ENCODE results near the gene TYMP. TPM values are rescaled to one million over a fixed set of nuclear protein-coding genes. Genes with fewer than 3 reads are reported as not detected.

Gene TYMP
- total RNA-seq, 1 donor from 2014 or later, result 56.6 TPM

DNA sequence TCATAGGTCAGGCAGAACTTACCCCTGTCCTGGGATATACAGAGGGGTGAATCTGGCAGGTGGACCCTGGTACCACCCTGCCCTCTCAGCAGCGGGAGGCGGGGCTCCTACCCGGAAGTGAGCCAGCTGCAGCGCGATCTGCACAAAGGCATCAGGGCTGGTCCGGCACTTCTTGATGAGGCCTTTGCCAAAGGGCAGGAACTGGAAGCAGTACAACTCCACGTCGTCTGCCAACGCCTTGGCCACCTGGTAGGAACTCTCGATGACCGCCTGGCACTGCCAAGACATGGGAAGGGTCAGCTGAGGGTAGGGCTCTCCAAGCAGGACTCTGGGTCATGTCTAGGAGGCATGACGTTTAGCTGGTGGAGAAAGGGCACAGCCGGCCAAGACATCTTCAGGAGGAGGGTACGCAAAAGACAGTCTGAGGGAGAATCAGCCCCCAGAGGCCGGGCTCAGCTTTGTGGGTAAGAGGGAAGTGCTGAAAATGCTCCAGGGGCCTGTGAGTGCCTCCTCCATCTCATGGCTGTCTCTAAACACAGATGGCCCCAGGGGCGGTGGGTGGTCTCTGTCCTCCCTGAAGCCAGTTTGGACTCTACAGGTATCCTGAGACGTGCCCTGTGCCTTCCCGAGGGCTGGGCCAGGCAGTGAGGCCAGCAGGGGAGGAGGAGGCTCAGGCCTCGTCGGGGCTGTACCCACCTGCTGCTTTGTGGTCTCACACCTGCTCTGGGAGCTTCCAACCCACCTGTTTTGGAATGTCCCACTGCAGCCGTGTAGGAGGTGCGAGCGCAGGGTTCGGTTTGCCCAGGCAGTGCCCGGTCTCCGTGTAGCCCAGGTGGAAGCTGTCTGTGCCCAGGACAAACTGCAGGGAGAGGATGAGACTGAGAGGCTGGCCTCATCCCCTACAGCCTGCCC lies 41.7 kb upstream of the TYMP start:
- FAIRE-seq (no peak), DNase-seq (ENCODE audit: low read depth) (no peak)
- Histone ChIP-seq H3K4me3 (ENCODE audit: low read depth, low read length) (no peak overlapping the region), H3K27me3 (ENCODE audit: control insufficient read depth, insufficient read depth, low read length) (no peaks in the 10 kb centered on the region), H3K36me3 (ENCODE audit: control insufficient read depth, insufficient read depth, low read length) (peaks cover 1% of the 10 kb centered on the region)
- TF ChIP-seq, protein P1, sequence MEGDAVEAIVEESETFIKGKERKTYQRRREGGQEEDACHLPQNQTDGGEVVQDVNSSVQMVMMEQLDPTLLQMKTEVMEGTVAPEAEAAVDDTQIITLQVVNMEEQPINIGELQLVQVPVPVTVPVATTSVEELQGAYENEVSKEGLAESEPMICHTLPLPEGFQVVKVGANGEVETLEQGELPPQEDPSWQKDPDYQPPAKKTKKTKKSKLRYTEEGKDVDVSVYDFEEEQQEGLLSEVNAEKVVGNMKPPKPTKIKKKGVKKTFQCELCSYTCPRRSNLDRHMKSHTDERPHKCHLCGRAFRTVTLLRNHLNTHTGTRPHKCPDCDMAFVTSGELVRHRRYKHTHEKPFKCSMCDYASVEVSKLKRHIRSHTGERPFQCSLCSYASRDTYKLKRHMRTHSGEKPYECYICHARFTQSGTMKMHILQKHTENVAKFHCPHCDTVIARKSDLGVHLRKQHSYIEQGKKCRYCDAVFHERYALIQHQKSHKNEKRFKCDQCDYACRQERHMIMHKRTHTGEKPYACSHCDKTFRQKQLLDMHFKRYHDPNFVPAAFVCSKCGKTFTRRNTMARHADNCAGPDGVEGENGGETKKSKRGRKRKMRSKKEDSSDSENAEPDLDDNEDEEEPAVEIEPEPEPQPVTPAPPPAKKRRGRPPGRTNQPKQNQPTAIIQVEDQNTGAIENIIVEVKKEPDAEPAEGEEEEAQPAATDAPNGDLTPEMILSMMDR (IDR thresholded peaks at IDR 0.05; ENCODE audit: insufficient read depth, low read length, severe bottlenecking), result no peak

DNA sequence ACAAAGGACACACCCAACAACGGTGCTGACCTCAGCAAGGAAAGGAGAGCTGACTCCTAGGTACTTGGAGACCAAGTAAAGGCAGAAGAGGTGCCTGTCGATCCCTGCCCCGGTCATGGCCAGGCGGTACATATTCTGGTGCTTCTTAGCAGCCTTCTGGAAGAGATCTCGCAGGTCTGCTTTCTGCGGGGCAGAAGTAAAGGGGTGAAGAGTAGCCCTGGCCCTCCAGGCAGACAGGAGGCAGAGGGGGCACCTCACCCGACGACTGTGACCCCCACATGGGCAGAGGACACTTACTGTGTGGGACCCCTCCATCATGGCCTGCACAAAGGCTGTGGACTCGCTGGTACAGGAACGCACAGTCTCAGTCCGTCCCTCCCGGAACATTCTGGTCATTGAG lies 41.0 kb upstream of the TYMP start:
- FAIRE-seq, result no peak
- Histone ChIP-seq H3K27me3 (ENCODE audit: control insufficient read depth, insufficient read depth, low read length) (no peaks in the 10 kb centered on the region), H3K4me3 (ENCODE audit: low read depth, low read length) (no peak overlapping the region), H3K36me3 (ENCODE audit: control insufficient read depth, insufficient read depth, low read length) (peaks cover 1% of the 10 kb centered on the region)
- TF ChIP-seq, protein P1 (IDR thresholded peaks at IDR 0.05; ENCODE audit: insufficient read depth, low read length, severe bottlenecking), result no peak
- no peak for DNase-seq (ENCODE audit: low read depth)

DNA sequence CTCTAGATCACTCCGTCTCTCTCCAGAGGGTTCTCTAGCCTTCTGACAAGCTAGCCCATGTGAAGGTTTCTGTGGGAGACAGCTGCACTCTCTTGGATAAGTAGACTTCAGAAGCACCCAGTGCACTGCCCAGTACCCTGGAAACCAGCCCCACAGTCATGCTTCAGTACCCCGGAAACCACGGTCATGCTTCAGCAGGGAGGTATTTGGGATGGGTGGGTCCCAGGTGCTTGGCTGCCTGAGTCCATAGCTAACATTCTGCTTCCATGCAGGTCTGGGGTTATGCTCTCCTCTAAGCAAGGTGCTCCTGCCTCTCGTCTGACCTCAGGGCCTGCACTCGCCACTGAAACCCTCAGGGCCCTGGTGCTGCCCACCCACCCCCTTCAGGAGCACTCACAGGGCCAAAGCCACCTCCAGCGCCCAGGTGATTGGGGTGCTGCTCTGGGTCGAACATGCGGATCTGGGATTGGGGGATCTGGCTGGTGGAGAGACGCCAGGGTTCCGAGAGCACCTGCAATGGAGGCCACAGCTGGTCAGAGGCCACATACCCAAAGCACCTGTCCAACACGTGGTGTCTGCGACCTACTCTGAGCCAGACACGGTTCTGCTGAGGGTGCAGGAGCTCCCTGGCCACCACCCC lies 40.2 kb upstream of the TYMP start:
- no peak overlapping the region for H3K4me3 ChIP-seq (ENCODE audit: low read depth, low read length)
- DNase-seq (ENCODE audit: low read depth) (no peak), FAIRE-seq (peak; percentile 82)
- peaks cover 1% of the 10 kb centered on the region for H3K36me3 ChIP-seq (ENCODE audit: control insufficient read depth, insufficient read depth, low read length)
- H3K27me3 ChIP-seq (ENCODE audit: control insufficient read depth, insufficient read depth, low read length), result no peaks in the 10 kb centered on the region
- TF ChIP-seq, protein P1 (IDR thresholded peaks at IDR 0.05; ENCODE audit: insufficient read depth, low read length, severe bottlenecking), result no peak

DNA sequence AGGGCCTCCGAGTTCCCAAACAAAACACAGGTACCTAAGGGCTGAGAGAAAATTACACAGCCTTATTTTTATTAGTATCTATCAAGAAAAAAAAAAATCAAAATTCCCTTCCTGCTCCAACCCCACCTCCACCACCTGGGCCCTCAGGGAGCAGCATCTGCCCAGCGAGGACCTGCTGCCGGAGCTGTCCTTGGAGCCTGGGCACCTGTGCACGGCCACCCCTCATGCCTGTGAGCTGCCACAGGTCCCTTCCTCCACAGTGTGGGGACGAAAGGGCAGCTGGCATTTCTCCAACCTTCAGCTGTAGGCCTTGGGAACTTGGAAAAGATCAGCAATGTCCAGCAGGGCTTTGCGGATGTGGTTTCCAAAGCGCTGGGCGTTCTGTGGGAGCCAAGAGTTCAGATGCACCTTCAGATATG lies 39.2 kb upstream of the TYMP start:
- no peak for FAIRE-seq
- TF ChIP-seq, protein P1 (IDR thresholded peaks at IDR 0.05; ENCODE audit: insufficient read depth, low read length, severe bottlenecking), result no peak
- H3K4me3 ChIP-seq (ENCODE audit: low read depth, low read length), result no peak overlapping the region
- no peak for DNase-seq (ENCODE audit: low read depth)
- no peaks in the 10 kb centered on the region for H3K27me3 ChIP-seq (ENCODE audit: control insufficient read depth, insufficient read depth, low read length)
- peaks cover 1% of the 10 kb centered on the region for H3K36me3 ChIP-seq (ENCODE audit: control insufficient read depth, insufficient read depth, low read length)

DNA sequence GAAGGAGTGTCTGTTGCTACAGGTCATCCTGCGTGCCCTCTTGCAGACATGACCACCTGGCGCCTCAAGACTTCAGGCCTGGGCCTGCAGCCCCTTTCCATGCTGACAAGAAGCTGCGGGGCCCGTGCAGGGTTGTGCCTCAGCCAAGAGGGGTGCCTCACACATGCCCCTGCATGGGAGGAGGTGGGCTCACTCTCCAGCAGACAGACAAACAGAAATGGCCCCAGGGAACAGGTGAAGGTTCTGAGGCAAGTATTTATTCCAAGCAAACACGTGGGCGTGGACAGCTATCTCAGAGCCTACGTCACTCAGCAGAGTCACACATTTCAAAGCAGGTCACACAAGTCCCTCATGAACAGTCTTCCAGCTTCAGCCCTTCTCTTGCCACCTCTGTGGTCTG lies 38.8 kb upstream of the TYMP start:
- no peaks in the 10 kb centered on the region for H3K27me3 ChIP-seq (ENCODE audit: control insufficient read depth, insufficient read depth, low read length)
- DNase-seq (ENCODE audit: low read depth) (peak; percentile 42), FAIRE-seq (no peak)
- H3K4me3 ChIP-seq (ENCODE audit: low read depth, low read length), result no peak overlapping the region
- TF ChIP-seq, protein P1 (IDR thresholded peaks at IDR 0.05; ENCODE audit: insufficient read depth, low read length, severe bottlenecking), result no peak
- H3K36me3 ChIP-seq (ENCODE audit: control insufficient read depth, insufficient read depth, low read length), result peaks cover 1% of the 10 kb centered on the region

Measured in bronchial epithelial cell (primary cell).